HCT116 (cell line): ENCODE measurements around the gene TANGO6. TPM values are rescaled to one million over a fixed set of nuclear protein-coding genes. Genes with fewer than 3 reads are reported as not detected.

Experiments
- ATAC-seq: fragments of 200-7000 bp; cut with Tn5 transposase; 2 replicates; pipeline ENCODE4 v1.9.1; 2020; ENCODE audit warnings: mild to moderate bottlenecking, moderate library complexity
- BruUV-seq: library from RNA; stranded (reverse); fragments of 400-500 nt; replicated peaks from 2 replicates; lab custom pipeline; 2021; lab: Mats Ljungman, UMichigan
- CTCF ChIA-PET: fragments of 300-600 bp; sonication (Branson Sonifier 250); formaldehyde crosslinking; loops from one replicate; lab custom pipeline; 2021; ENCODE audit warnings: antibody characterized with exemption; lab: Charles Lee
- POLR2A ChIA-PET: fragments of 300-600, 350-600 bp; sonication (Branson Sonifier 250); formaldehyde crosslinking; loops from one replicate; lab custom pipeline; 2021; ENCODE audit warnings: antibody characterized with exemption; lab: Charles Lee
- RAD21 ChIA-PET, 2 experiments: fragments of 300-600 bp; sonication (Branson Sonifier 250); formaldehyde crosslinking; loops; one replicate each; lab custom pipeline; 2023; ENCODE audit warnings: low total read pairs in 2 of 2; ENCODE audit not compliant: uncharacterized antibody in 2 of 2, unreplicated experiment in 2 of 2, low non-redundant PET in 1 of 2; lab: Charles Lee
- DNase-seq: peaks from one replicate; pipeline ENCODE4 v3.0.0-alpha.2; 2010; ENCODE audit warnings: low read depth, low spot score
- H2AFZ ChIP-seq: fragments of 200-600 bp; shearing (Covaris generic), sonication (generic); 2 replicates; pipeline ENCODE4 v1.6.1; 2017; ENCODE audit warnings: low read depth, mixed run types, mixed read lengths, antibody characterized with exemption, low read length; ENCODE audit not compliant: poor library complexity, severe bottlenecking
- H3K27ac ChIP-seq: 2 replicates; pipeline ENCODE4 v1.5.1; 2012; ENCODE audit warnings: low read depth, low read length
- H3K27me3 ChIP-seq: fragments of 200-600 bp; sonication (generic); 2 replicates; pipeline ENCODE4 v1.6.1; 2016; ENCODE audit warnings: mixed run types, low read length, mixed read lengths; ENCODE audit not compliant: insufficient read depth
- H3K36me3 ChIP-seq, 2 experiments: fragments of 200-500 bp in 1 of 2; fragments of 200-600 bp in 1 of 2; sonication (Bioruptor generic) in 1 of 2; sonication (generic) in 1 of 2; 2 replicates each; pipeline versions ENCODE4 v1.5.1 to v1.6.1; 2014 to 2016; ENCODE audit warnings: low read length in 2 of 2, inconsistent platforms in 1 of 2, mixed read lengths in 1 of 2, mixed run types in 1 of 2; ENCODE audit not compliant: insufficient read depth in 2 of 2, control insufficient read depth in 1 of 2
- H3K4me1 ChIP-seq, 2 experiments: fragments of 200-600 bp in 1 of 2; sonication (generic) in 1 of 2; 2 replicates each; pipeline versions ENCODE4 v1.5.1 to v1.6.1; 2012 to 2017; ENCODE audit warnings: low read length in 2 of 2, inconsistent platforms in 1 of 2, mild to moderate bottlenecking in 1 of 2, mixed read lengths in 1 of 2, mixed run types in 1 of 2, moderate library complexity in 1 of 2; ENCODE audit not compliant: insufficient read depth in 2 of 2, control insufficient read depth in 1 of 2
- H3K4me2 ChIP-seq: fragments of 200-600 bp; sonication (generic); 2 replicates; pipeline ENCODE4 v1.6.1; 2017; ENCODE audit warnings: mixed run types, low read length, mixed read lengths
- H3K4me3 ChIP-seq, 2 experiments: fragments of 200-600 bp in 1 of 2; sonication (generic) in 1 of 2; replicated peaks in 1 of 2; 2 replicates each; pipeline ENCODE4 v1.5.1; 2011 to 2016; ENCODE audit warnings: low read length in 2 of 2, control low read depth in 1 of 2, low read depth in 1 of 2, mild to moderate bottlenecking in 1 of 2, mixed read lengths in 1 of 2, mixed run types in 1 of 2
- H3K79me2 ChIP-seq: fragments of 200-600 bp; sonication (generic); 2 replicates; pipeline ENCODE4 v1.6.1; 2017; ENCODE audit warnings: mild to moderate bottlenecking, mixed run types, low read length, moderate library complexity, mixed read lengths; ENCODE audit not compliant: insufficient read depth
- H3K9ac ChIP-seq: fragments of 200-600 bp; sonication (generic); 2 replicates; pipeline ENCODE4 v1.6.1; 2016; ENCODE audit warnings: low read length, mixed read lengths
- H3K9me2 ChIP-seq: fragments of 200-600 bp; sonication (generic), shearing (Covaris generic); 2 replicates; pipeline ENCODE4 v1.6.1; 2017; ENCODE audit warnings: mixed run types, mild to moderate bottlenecking, moderate library complexity; ENCODE audit not compliant: insufficient read depth
- H3K9me3 ChIP-seq, 2 experiments: fragments of 200-500 bp in 1 of 2; fragments of 200-600 bp in 1 of 2; sonication (Bioruptor generic) in 1 of 2; sonication (generic) in 1 of 2; 2 replicates each; pipeline ENCODE4 v1.6.1; 2014 to 2017; ENCODE audit warnings: low read length in 2 of 2, mixed read lengths in 2 of 2, inconsistent platforms in 1 of 2, low read depth in 1 of 2, mild to moderate bottlenecking in 1 of 2, mixed run types in 1 of 2, moderate library complexity in 1 of 2; ENCODE audit not compliant: control insufficient read depth in 1 of 2, insufficient read depth in 1 of 2
- H4K20me1 ChIP-seq: fragments of 200-600 bp; sonication (generic), shearing (Covaris generic); 2 replicates; pipeline ENCODE4 v1.6.1; 2017; ENCODE audit warnings: mixed run types, mild to moderate bottlenecking, moderate library complexity; ENCODE audit not compliant: insufficient read depth
- ATF3 ChIP-seq: IDR thresholded peaks from 2 replicates; pipeline ENCODE4 v1.6.1; 2012
- CBX3 ChIP-seq: IDR thresholded peaks from 2 replicates; pipeline ENCODE4 v1.6.1; 2012; ENCODE audit warnings: low read depth
- CEBPB ChIP-seq: IDR thresholded peaks from 2 replicates; pipeline ENCODE4 v1.6.1; 2012; ENCODE audit warnings: low read depth
- CTCF ChIP-seq, 3 experiments: fragments of 200-600 bp in 1 of 3; sonication (generic) in 1 of 3; IDR thresholded peaks in 2 of 3; conservative IDR thresholded peaks in 1 of 3; 2 replicates each; pipeline ENCODE4 v1.5.1; 2012 to 2017; ENCODE audit warnings: low read depth in 2 of 3, low read length in 2 of 3, antibody characterized with exemption in 1 of 3, borderline replicate concordance in 1 of 3, control low read depth in 1 of 3, mild to moderate bottlenecking in 1 of 3, mixed read lengths in 1 of 3, mixed run types in 1 of 3, moderate library complexity in 1 of 3; ENCODE audit not compliant: insufficient read depth in 1 of 3
- EGR1 ChIP-seq: IDR thresholded peaks from 2 replicates; pipeline ENCODE4 v1.6.1; 2012; ENCODE audit warnings: low read depth
- EZH2phosphoT487 ChIP-seq: fragments of 200-600 bp; IDR thresholded peaks from 2 replicates; pipeline ENCODE4 v1.6.1; 2018; ENCODE audit warnings: antibody characterized with exemption, borderline replicate concordance
- FOSL1 ChIP-seq: IDR thresholded peaks from 2 replicates; pipeline ENCODE4 v1.6.1; 2012; ENCODE audit warnings: low read depth
- POLR2A ChIP-seq: IDR thresholded peaks from 2 replicates; pipeline ENCODE4 v1.7.0; 2011; ENCODE audit warnings: borderline replicate concordance; ENCODE audit not compliant: insufficient read depth, insufficient read length; ENCODE audit errors: extremely low read depth
- POLR2AphosphoS5 ChIP-seq: IDR thresholded peaks from 2 replicates; pipeline ENCODE4 v1.6.1; 2011; ENCODE audit warnings: mild to moderate bottlenecking, low read depth, low read length, moderate library complexity
- RAD21 ChIP-seq: IDR thresholded peaks from 2 replicates; pipeline ENCODE4 v1.6.1; 2012; ENCODE audit warnings: low read depth, mild to moderate bottlenecking
- REST ChIP-seq: IDR thresholded peaks from 2 replicates; pipeline ENCODE4 v1.6.1; 2012; ENCODE audit warnings: low read depth
- SIN3A ChIP-seq: IDR thresholded peaks from 2 replicates; pipeline ENCODE4 v1.6.1; 2012; ENCODE audit warnings: low read depth
- SP1 ChIP-seq: IDR thresholded peaks from 2 replicates; pipeline ENCODE4 v1.6.1; 2012; ENCODE audit warnings: low read depth
- SRF ChIP-seq: IDR thresholded peaks from 2 replicates; pipeline ENCODE4 v1.6.1; 2012; ENCODE audit warnings: low read depth
- YY1 ChIP-seq: IDR thresholded peaks from 2 replicates; pipeline ENCODE4 v1.6.1; 2011; ENCODE audit warnings: low read length, low read depth, moderate library complexity, mild to moderate bottlenecking; ENCODE audit not compliant: insufficient replicate concordance; ENCODE audit errors: extremely low read depth
- ZBTB33 ChIP-seq: IDR thresholded peaks from 2 replicates; pipeline ENCODE4 v1.6.1; 2011; ENCODE audit warnings: mild to moderate bottlenecking, low read length, moderate library complexity; ENCODE audit not compliant: insufficient replicate concordance; ENCODE audit errors: extremely low read depth
- ZFX ChIP-seq: fragments of 450-650 bp; IDR thresholded peaks from 2 replicates; pipeline ENCODE4 v1.6.1; 2017
- ZNF274 ChIP-seq: fragments of 200-500 bp; sonication (Bioruptor generic); IDR thresholded peaks from 2 replicates; pipeline ENCODE4 v1.6.1; 2014; ENCODE audit warnings: mild to moderate bottlenecking, low read depth, low read length, inconsistent platforms
- intact Hi-C: fragments of 100-400 bp; cut with micrococcal nuclease; formaldehyde crosslinking; loops from 2 replicates; pipeline ENCODE4 v1.10.0; 2022
- total RNA-seq: library from RNA; stranded (reverse); gene quantifications from one replicate; pipeline ENCODE4 v1.2.1, GENCODE V29; 2021; ENCODE audit not compliant: unreplicated experiment

TANGO6 gene
- total RNA-seq, 1 experiment from 2014 or later = 16.4 TPM

- ChIA-PET RAD21 (interaction anchor here in 1 of 2 experiments (0.6 kb wide), 1 partner anchor 236 kb away, joined by 3 read pairs; no protein-coding TSS in a partner anchor), POLR2A (no interaction called here)
- H3K4me1 ChIP-seq = no peaks in the 10 kb centered on the region; a peak in 1 of 4 replicates
- no peak overlapping the region for H2AFZ ChIP-seq
- no peak overlapping the region for H3K4me2 ChIP-seq
- no peak overlapping the region for H3K27ac ChIP-seq
- no peak overlapping the region for H3K9ac ChIP-seq
- no peaks in the 10 kb centered on the region for H3K9me2 ChIP-seq
- BruUV-seq = no TSS peak
- H3K9me3 ChIP-seq = no peaks in the 10 kb centered on the region
- H3K4me3 ChIP-seq = no peak overlapping the region
- TF ChIP-seq SRF (no peak), POLR2A (no peak), EGR1 (no peak), SP1 (no peak), EZH2phosphoT487 (no peak), ATF3 (no peak), CBX3 (no peak), SIN3A (no peak), CEBPB (no peak), YY1 (no peak), ZFX (no peak), REST (no peak), RAD21 (no peak), ZNF274 (no peak), FOSL1 (no peak), ZBTB33 (no peak), CTCF (IDR thresholded peaks at IDR 0.05 in 2 of 3, conservative IDR thresholded peaks at IDR 0.05 in 1 of 3; ENCODE audit: borderline replicate concordance in 1 of 3, insufficient read depth in 1 of 3, low read depth in 2 of 3, low read length in 2 of 3) (no peak), POLR2AphosphoS5 (no peak)
- TF ChIP-seq, all 23 proteins: peak for 0
- no peaks in the 10 kb centered on the region for H3K79me2 ChIP-seq
- intact Hi-C loops = no loop called here
- ATAC-seq = no peak
- no peak for DNase-seq
- no peaks in the 10 kb centered on the region for H4K20me1 ChIP-seq
- CTCF ChIA-PET = no interaction called here
- peaks cover 8 to 22% of the 10 kb centered on the region in 2 experiments for H3K36me3 ChIP-seq
- no peaks in the 10 kb centered on the region for H3K27me3 ChIP-seq
These were observed 7.4 kb upstream of the TANGO6 start for GRCh38 chr16:68835970-68836369.
